H1 (cell line): ENCODE data around the gene GREB1. TPM values are rescaled to one million over a fixed set of nuclear protein-coding genes. Genes with fewer than 3 reads are reported as not detected.
A peak's percentile ranks its signal among the peaks of the same experiment; 100 is the strongest.

Source experiments
- CTCF ChIA-PET: fragments of 300-600 bp; sonication (Branson Sonifier 250); formaldehyde crosslinking; loops from one replicate; lab custom pipeline; 2021; ENCODE audit not compliant: partially characterized antibody; lab: Charles Lee
- POLR2A ChIA-PET: fragments of 300-600 bp; sonication (Branson Sonifier 250); formaldehyde crosslinking; loops from one replicate; lab custom pipeline; 2021; ENCODE audit warnings: inconsistent platforms; ENCODE audit not compliant: partially characterized antibody; lab: Charles Lee
- DNase-seq, 2 experiments: peaks; one replicate each; pipeline versions ENCODE4 v3.0.0 to v3.0.0-alpha.2; 2010 to 2022; ENCODE audit warnings: low spot score in 2 of 2, low read depth in 1 of 2, mixed read lengths in 1 of 2
- FAIRE-seq: peaks from 2 replicates; lab custom pipeline; 2011; peaks lifted over from hg19 to GRCh38; lab: Jason Lieb, UNC
- H2AFZ ChIP-seq: 2 replicates; pipeline ENCODE4 v1.8.1; 2012; ENCODE audit warnings: low read length, inconsistent platforms
- H2AK5ac ChIP-seq: 2 replicates; pipeline ENCODE4 v1.6.1; 2013; ENCODE audit warnings: low read depth, low read length
- H2BK120ac ChIP-seq: replicated peaks from 2 replicates; pipeline ENCODE3; 2013; ENCODE audit warnings: low read depth, low read length, inconsistent platforms
- H2BK12ac ChIP-seq: 2 replicates; pipeline ENCODE4 v1.6.1; 2013; ENCODE audit warnings: low read depth, low read length
- H2BK15ac ChIP-seq: 2 replicates; pipeline ENCODE4 v1.6.1; 2013; ENCODE audit warnings: low read length
- H2BK20ac ChIP-seq: 2 replicates; pipeline ENCODE4 v1.6.1; 2013; ENCODE audit warnings: low read length
- H2BK5ac ChIP-seq: 2 replicates; pipeline ENCODE4 v1.6.1; 2013; ENCODE audit warnings: low read depth, low read length
- H3K14ac ChIP-seq: 2 replicates; pipeline ENCODE4 v1.6.1; 2013; ENCODE audit warnings: inconsistent platforms; ENCODE audit not compliant: insufficient read length
- H3K18ac ChIP-seq: 2 replicates; pipeline ENCODE4 v1.6.1; 2013; ENCODE audit warnings: low read length; ENCODE audit errors: extremely low read depth
- H3K23ac ChIP-seq: 2 replicates; pipeline ENCODE4 v1.6.1; 2013; ENCODE audit warnings: inconsistent platforms; ENCODE audit not compliant: insufficient read length
- H3K23me2 ChIP-seq: 2 replicates; pipeline ENCODE4 v1.6.1; 2013; ENCODE audit warnings: low read depth, low read length
- H3K27ac ChIP-seq: 2 replicates; pipeline ENCODE4 v1.6.1; 2011; ENCODE audit warnings: low read depth, low read length, inconsistent platforms
- H3K27me3 ChIP-seq, 4 experiments: replicated peaks in 1 of 4; 1 replicate in 1 of 4; 2 replicates in 3 of 4; pipeline versions ENCODE4 v1.6.1 to v1.8.1; 2011 to 2013; ENCODE audit warnings: low read length in 3 of 4, mild to moderate bottlenecking in 3 of 4, inconsistent platforms in 2 of 4, mixed read lengths in 2 of 4, moderate library complexity in 1 of 4; ENCODE audit not compliant: control insufficient read depth in 3 of 4, insufficient read depth in 3 of 4; ENCODE audit errors: extremely low read depth in 1 of 4
- H3K36me3 ChIP-seq, 4 experiments: 2 replicates each; pipeline versions ENCODE4 v1.6.1 to v1.8.1; 2011 to 2013; ENCODE audit warnings: mild to moderate bottlenecking in 4 of 4, low read length in 3 of 4, moderate library complexity in 2 of 4, control low read depth in 1 of 4, inconsistent platforms in 1 of 4; ENCODE audit not compliant: insufficient read depth in 4 of 4, control insufficient read depth in 2 of 4
- H3K4ac ChIP-seq: replicated peaks from 2 replicates; pipeline ENCODE3; 2013; ENCODE audit warnings: low read length, low read depth, mixed read lengths, inconsistent platforms; ENCODE audit not compliant: insufficient read length
- H3K4me1 ChIP-seq, 4 experiments: replicated peaks in 1 of 4; 1 replicate in 1 of 4; 2 replicates in 3 of 4; pipeline versions ENCODE4 v1.6.1 to v1.8.1; 2011 to 2013; ENCODE audit warnings: low read length in 3 of 4, inconsistent platforms in 2 of 4, mixed read lengths in 1 of 4; ENCODE audit not compliant: insufficient read depth in 4 of 4, control insufficient read depth in 3 of 4
- H3K4me2 ChIP-seq, 2 experiments: 2 replicates each; pipeline versions ENCODE4 v1.6.1 to v1.8.1; 2011 to 2013; ENCODE audit warnings: low read depth in 2 of 2, low read length in 2 of 2, control low read depth in 1 of 2, inconsistent platforms in 1 of 2, mild to moderate bottlenecking in 1 of 2; ENCODE audit not compliant: insufficient read depth in 1 of 2
- H3K4me3 ChIP-seq, 4 experiments: fragments of 200-600, 300-600 bp in 1 of 4; sonication (generic), shearing (Covaris generic), sonication (Bioruptor Twin) in 1 of 4; 2 replicates each; pipeline versions ENCODE4 v1.5.1 to v1.8.1; 2011 to 2016; ENCODE audit warnings: low read length in 4 of 4, low read depth in 3 of 4, control low read depth in 2 of 4, inconsistent platforms in 2 of 4, mild to moderate bottlenecking in 2 of 4, mixed read lengths in 1 of 4, moderate library complexity in 1 of 4; ENCODE audit not compliant: insufficient read depth in 2 of 4; ENCODE audit errors: extremely low read depth in 1 of 4
- H3K56ac ChIP-seq: replicated peaks from 2 replicates; pipeline ENCODE3; 2013; ENCODE audit warnings: low read depth, mild to moderate bottlenecking, mixed read lengths, low read length, inconsistent platforms; ENCODE audit not compliant: insufficient read length
- H3K79me1 ChIP-seq: 2 replicates; pipeline ENCODE4 v1.6.1; 2013; ENCODE audit warnings: low read depth, low read length, control low read depth
- H3K79me2 ChIP-seq, 2 experiments: 2 replicates each; pipeline versions ENCODE4 v1.6.1 to v1.8.1; 2012 to 2013; ENCODE audit warnings: low read length in 2 of 2, mild to moderate bottlenecking in 2 of 2, inconsistent platforms in 1 of 2; ENCODE audit not compliant: insufficient read depth in 2 of 2, control insufficient read depth in 1 of 2
- H3K9ac ChIP-seq, 4 experiments: replicated peaks in 1 of 4; 1 replicate in 1 of 4; 2 replicates in 3 of 4; pipeline versions ENCODE4 v1.6.1 to v1.8.1; 2011 to 2013; ENCODE audit warnings: low read depth in 3 of 4, low read length in 3 of 4, control low read depth in 2 of 4, mild to moderate bottlenecking in 2 of 4, moderate library complexity in 2 of 4, inconsistent platforms in 1 of 4; ENCODE audit errors: extremely low read depth in 1 of 4
- H3K9me3 ChIP-seq, 2 experiments: 2 replicates each; pipeline versions ENCODE4 v1.6.1 to v1.8.1; 2012 to 2013; ENCODE audit warnings: mild to moderate bottlenecking in 2 of 2, moderate library complexity in 2 of 2, control low read depth in 1 of 2, inconsistent platforms in 1 of 2, low read depth in 1 of 2, low read length in 1 of 2, mixed read lengths in 1 of 2; ENCODE audit not compliant: insufficient read depth in 2 of 2
- H4K20me1 ChIP-seq, 2 experiments: replicated peaks in 1 of 2; 2 replicates each; pipeline versions ENCODE3 to v1.8.1; 2011 to 2013; ENCODE audit warnings: inconsistent platforms in 2 of 2, low read length in 2 of 2, mild to moderate bottlenecking in 1 of 2; ENCODE audit not compliant: insufficient read depth in 2 of 2, control insufficient read depth in 1 of 2
- H4K5ac ChIP-seq: 2 replicates; pipeline ENCODE4 v1.6.1; 2013; ENCODE audit warnings: low read length, low read depth, mixed read lengths, inconsistent platforms; ENCODE audit not compliant: insufficient read length
- H4K8ac ChIP-seq: 2 replicates; pipeline ENCODE4 v1.8.0; 2013; ENCODE audit warnings: mild to moderate bottlenecking, moderate library complexity, low read length, inconsistent platforms; ENCODE audit not compliant: insufficient read depth; ENCODE audit errors: extremely low read depth
- H4K91ac ChIP-seq: replicated peaks from 2 replicates; pipeline ENCODE3; 2013; ENCODE audit warnings: low read length, mixed read lengths, inconsistent platforms; ENCODE audit not compliant: insufficient read length
- CEBPB ChIP-seq: IDR thresholded peaks from 2 replicates; pipeline ENCODE4 v1.6.1; 2012; ENCODE audit warnings: low read depth, low read length
- WGBS, 2 experiments: shearing (Covaris generic) in 1 of 2; methylation state at CpG; one replicate each; pipeline versions ENCODE4 v1.1.6 to v1.1.7; 2013 to 2015; ENCODE audit warnings: low lambda C conversion rate in 2 of 2, mixed read lengths in 2 of 2, inconsistent platforms in 1 of 2, low coverage in 1 of 2, missing lambda C conversion rate in 1 of 2; ENCODE audit not compliant: insufficient replicate concordance in 2 of 2, insufficient coverage in 1 of 2, insufficient read length in 1 of 2; ENCODE audit errors: extremely low coverage in 1 of 2, missing lambda C conversion rate in 1 of 2; 5-methylcytosine and 5-hydroxymethylcytosine counted together
- polyA plus RNA-seq, 7 experiments: library from polyadenylated mRNA; depleted of rRNA in 3 of 7; stranded (reverse) in 5 of 7; unstranded in 2 of 7; fragments of >200 nt in 5 of 7; fragments of 200-250 nt in 2 of 7; gene quantifications; 1 replicate in 5 of 7; 2 replicates in 1 of 7; 4 replicates in 1 of 7; pipeline versions ENCODE4 v1.2.1 to v1.2.3, GENCODE V29; 2011 to 2013; ENCODE audit warnings: missing spikeins in 2 of 7, mixed read lengths in 2 of 7
- total RNA-seq: library from RNA; stranded (reverse); fragmentation: NEBNext Ultra II Directional; extraction: Animal tissue kit (Norgen Biotek cat#: 25700); gene quantifications from 2 replicates; pipeline ENCODE4 v1.2.1, GENCODE V29; 2021

GREB1 gene
- total and polyA plus RNA-seq, 2 of the 8 experiments (the other 6 are each of a cell fraction or from before 2014, with no cell fraction given): 7.9 to 43.4 TPM

- Histone ChIP-seq H3K27me3 (no peaks in the 10 kb centered on the region), H3K18ac (no peak overlapping the region), H3K79me2 (no peaks in the 10 kb centered on the region), H2BK12ac (no peak overlapping the region), H3K36me3 (peaks cover 0 to 3% (median 0%) of the 10 kb centered on the region in 4 experiments; a peak in 2 of 8 replicates), H3K56ac (no peak overlapping the region), H3K4ac (no peak overlapping the region), H4K91ac (no peak overlapping the region), H3K4me1 (peaks cover 2 to 6% (median 5%) of the 10 kb centered on the region in 4 experiments; a peak in 6 of 7 replicates), H2BK20ac (0 out of 2 replicates have a peak overlapping the region, but pooled peaks have one; percentile 21), H3K23ac (no peak overlapping the region), H3K23me2 (no peaks in the 10 kb centered on the region), H3K79me1 (no peaks in the 10 kb centered on the region), H2AK5ac (no peak overlapping the region), H2BK5ac (peak overlapping the region; percentile 12; the same call in 1 of the 2 replicates), H4K5ac (no peak overlapping the region), H3K4me3 (no peak overlapping the region), H3K14ac (no peak overlapping the region), H3K27ac (no peak overlapping the region), H4K8ac (no peak overlapping the region), H3K9me3 (no peaks in the 10 kb centered on the region), H2AFZ (no peak overlapping the region), H2BK15ac (no peak overlapping the region), H4K20me1 (no peaks in the 10 kb centered on the region), H2BK120ac (no peak overlapping the region), H3K4me2 (no peak overlapping the region), H3K9ac (no peak overlapping the region)
- no peak for TF ChIP-seq CEBPB
- POLR2A ChIA-PET: interaction anchor here (1.4 kb wide), 1 partner anchor 98 kb away, joined by 3 read pairs; no protein-coding TSS in a partner anchor
- DNase-seq (no peak), FAIRE-seq (no peak)
- CTCF ChIA-PET: interaction anchor here (0.6 to 19.6 kb wide), 7 partner anchors 13 to 614 kb away, joined by 3 to 558 read pairs (median 66); partner anchors contain the start of gene GREB1
- 94% methylated on average over 11 of the region's 11 CpGs; no CpG with 5 or more reads in 1 of the 2 experiments for whole genome bisulfite sequencing, 2 experiments
These were observed 45.3 kb downstream of the GREB1 start for GRCh38 chr2:11578986-11579774.
